Large intestine (tissue), 3 donors: Measurements from ENCODE around the gene MAPRE3. TPM values are rescaled to one million over a fixed set of nuclear protein-coding genes. Genes with fewer than 3 reads are reported as not detected.

Experiments
- DNase-seq, 2 donors: peaks; one replicate each; pipeline versions ENCODE4 v3.0.0 to v3.0.0-alpha.2; 2013
- H3K27ac ChIP-seq: one replicate; pipeline ENCODE4 v1.5.1; 2013; ENCODE audit warnings: low read length
- H3K27me3 ChIP-seq: 2 replicates; pipeline ENCODE4 v1.6.1; 2013; ENCODE audit warnings: low read length; ENCODE audit not compliant: control insufficient read depth, insufficient read depth
- H3K36me3 ChIP-seq: 2 replicates; pipeline ENCODE4 v1.6.1; 2013; ENCODE audit warnings: low read length; ENCODE audit not compliant: control insufficient read depth, insufficient read depth
- H3K4me1 ChIP-seq: one replicate; pipeline ENCODE4 v1.6.1; 2013; ENCODE audit warnings: low read length; ENCODE audit not compliant: control insufficient read depth, insufficient read depth
- H3K4me3 ChIP-seq: one replicate; pipeline ENCODE4 v1.5.1; 2013; ENCODE audit warnings: low read length
- H3K9me3 ChIP-seq: one replicate; pipeline ENCODE4 v1.6.1; 2013; ENCODE audit warnings: mild to moderate bottlenecking, low read depth, low read length, moderate library complexity; ENCODE audit not compliant: control insufficient read depth
- WGBS: methylation state at CpG from one replicate; pipeline ENCODE4 v1.1.5; 2013; ENCODE audit warnings: low lambda C conversion rate; ENCODE audit not compliant: insufficient coverage; 5-methylcytosine and 5-hydroxymethylcytosine counted together
- polyA plus RNA-seq: library from polyadenylated mRNA; unstranded; fragments of 120-200 nt; gene quantifications from one replicate; pipeline ENCODE4 v1.2.1, GENCODE V29; 2013

MAPRE3 gene
- polyA plus RNA-seq, 1 donor = 20.7 TPM

GRCh38 chr2:27067385-27067784 lies 96.9 kb downstream of the MAPRE3 start:
- WGBS = no CpG with 5 or more reads among the region's 5 CpGs
- no peak for DNase-seq
- H3K4me1 ChIP-seq = peaks cover 18% of the 10 kb centered on the region

GRCh38 chr2:27069436-27069835 lies 99.0 kb downstream of the MAPRE3 start:
- WGBS = no CpG with 5 or more reads among the region's 6 CpGs
- peaks cover 27% of the 10 kb centered on the region for H3K4me1 ChIP-seq
- no peak overlapping the region for H3K27ac ChIP-seq
- no peaks in the 10 kb centered on the region for H3K9me3 ChIP-seq
- no peak for DNase-seq
- no peaks in the 10 kb centered on the region for H3K27me3 ChIP-seq
- H3K36me3 ChIP-seq = peaks cover 41% of the 10 kb centered on the region
- no peak overlapping the region for H3K4me3 ChIP-seq

More at GRCh38 chr2:27067385-27067784, 96.9 kb downstream of the MAPRE3 start:
- no peak overlapping the region for H3K27ac ChIP-seq
- H3K36me3 ChIP-seq = peaks cover 41% of the 10 kb centered on the region
- H3K4me3 ChIP-seq = no peak overlapping the region
- no peaks in the 10 kb centered on the region for H3K27me3 ChIP-seq
- H3K9me3 ChIP-seq = no peaks in the 10 kb centered on the region

GRCh38 chr2:27069961-27070618 lies 99.7 kb downstream of the MAPRE3 start:
- Histone ChIP-seq H3K4me1 (peaks cover 27% of the 10 kb centered on the region), H3K27me3 (no peaks in the 10 kb centered on the region), H3K9me3 (no peaks in the 10 kb centered on the region), H3K36me3 (peaks cover 41% of the 10 kb centered on the region), H3K4me3 (peak overlapping the region; percentile 94), H3K27ac (no peak overlapping the region)
- WGBS = no CpG with 5 or more reads among the region's 8 CpGs
- no peak for DNase-seq

DNA sequence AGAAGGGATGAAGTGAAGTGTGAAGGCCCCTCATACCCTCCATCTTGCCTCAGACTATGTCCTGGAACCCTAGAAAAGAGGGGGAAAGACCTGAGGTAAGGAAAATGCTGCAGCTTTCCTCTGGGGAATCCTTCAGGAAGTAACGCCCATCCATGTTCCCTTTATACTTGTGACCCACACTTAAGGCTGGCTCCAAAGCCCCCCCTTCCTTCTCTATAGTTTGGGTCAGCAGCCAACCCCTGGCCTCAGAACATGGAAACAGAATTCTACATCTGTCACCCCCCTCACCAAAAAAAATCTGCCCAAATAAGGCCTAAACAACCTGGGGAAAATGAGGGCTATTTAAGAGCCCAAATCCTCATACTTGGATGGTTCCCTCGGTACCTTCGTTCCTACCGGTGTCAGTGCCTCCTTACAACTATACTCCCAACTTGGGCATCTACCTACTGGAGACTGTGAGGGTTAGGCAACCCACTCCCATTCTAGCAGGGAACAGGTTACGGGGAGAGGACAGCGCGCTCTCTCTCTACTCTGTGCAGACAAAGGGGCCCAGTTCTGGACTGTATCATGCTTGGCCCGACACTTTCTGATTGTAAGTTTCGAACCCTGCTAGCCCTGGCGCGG lies 100.3 kb downstream of the MAPRE3 start:
- Histone ChIP-seq H3K27ac (peak overlapping the region; percentile 93), H3K36me3 (peaks cover 35% of the 10 kb centered on the region), H3K4me1 (peaks cover 27% of the 10 kb centered on the region), H3K9me3 (no peaks in the 10 kb centered on the region), H3K27me3 (no peaks in the 10 kb centered on the region), H3K4me3 (peak overlapping the region; percentile 94)
- WGBS = no CpG with 5 or more reads among the region's 11 CpGs
- no peak for DNase-seq

GRCh38 chr2:27071277-27071989 lies 101.0 kb downstream of the MAPRE3 start, which contains the start of gene OST4:
Gene OST4 (minus strand): TSS chr2:27071654.
- Histone ChIP-seq H3K4me1 (peaks cover 27% of the 10 kb centered on the region), H3K36me3 (peaks cover 32% of the 10 kb centered on the region), H3K27ac (peak within 1 kb of the TSS; percentile 94), H3K27me3 (no peaks in the 10 kb centered on the region), H3K4me3 (peak within 1 kb of the TSS; percentile 94), H3K9me3 (no peaks in the 10 kb centered on the region)
- no CpG with 5 or more reads among the region's 86 CpGs for WGBS
- peak; percentile 94 to 96 for DNase-seq

DNA sequence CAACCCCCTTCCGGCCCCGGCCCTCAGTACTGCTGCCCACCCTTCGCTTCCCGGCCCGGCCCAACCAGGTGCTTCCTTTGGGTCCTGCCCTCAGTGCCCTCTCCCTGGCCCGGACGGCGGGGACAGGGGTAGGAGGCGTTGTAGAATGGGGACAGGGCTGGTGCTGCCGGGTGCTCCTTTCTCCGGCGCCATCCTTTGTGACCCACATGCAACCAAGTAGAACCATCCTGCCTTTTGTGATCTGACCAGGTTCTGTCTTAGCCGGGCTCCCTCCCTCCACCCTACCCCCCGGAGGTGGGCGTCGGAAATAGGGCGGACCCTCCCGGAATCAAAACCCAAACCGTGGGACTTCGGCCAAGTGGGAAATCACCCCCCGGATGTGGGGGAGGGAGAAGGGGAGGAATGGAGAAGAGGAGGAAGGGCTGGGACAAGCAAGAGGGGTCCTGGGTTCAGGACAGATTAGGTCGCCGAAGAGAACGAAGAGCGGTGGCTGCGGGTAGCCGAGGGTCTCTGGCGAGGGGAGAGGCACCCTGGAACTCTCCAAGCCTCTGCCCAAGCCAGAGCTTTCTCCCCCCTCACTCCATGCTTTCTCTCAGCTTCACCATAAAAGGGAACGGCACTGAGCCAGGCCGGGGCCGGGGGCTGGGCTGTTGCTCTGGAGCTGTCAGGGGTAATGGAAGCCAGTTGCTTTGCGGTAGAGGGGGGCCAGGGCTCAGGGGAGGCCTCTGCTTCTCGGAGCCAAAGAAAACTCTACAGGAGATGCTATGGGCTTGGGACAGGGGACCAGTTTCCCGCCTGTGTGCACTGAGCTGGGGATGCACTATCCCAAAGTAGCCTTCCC lies 101.8 kb downstream of the MAPRE3 start:
- DNase-seq = peak; percentile 57 to 73
- H3K9me3 ChIP-seq = no peaks in the 10 kb centered on the region
- 20% methylated on average over 1 of the region's 34 CpGs for WGBS
- peaks cover 1% of the 10 kb centered on the region for H3K27me3 ChIP-seq
- H3K36me3 ChIP-seq = peaks cover 30% of the 10 kb centered on the region
- H3K27ac ChIP-seq = peak overlapping the region; percentile 94
- peak overlapping the region; percentile 84 for H3K4me3 ChIP-seq
- peaks cover 27% of the 10 kb centered on the region for H3K4me1 ChIP-seq

- no CpG with 5 or more reads among the region's 5 CpGs for WGBS
- Histone ChIP-seq H3K27ac (peak overlapping the region; percentile 94), H3K36me3 (peaks cover 23% of the 10 kb centered on the region), H3K4me1 (peaks cover 27% of the 10 kb centered on the region), H3K27me3 (peaks cover 2% of the 10 kb centered on the region), H3K4me3 (no peak overlapping the region), H3K9me3 (no peaks in the 10 kb centered on the region)
- no peak for DNase-seq
Observed at GRCh38 chr2:27072920-27073319, 102.5 kb downstream of the MAPRE3 start.

DNA sequence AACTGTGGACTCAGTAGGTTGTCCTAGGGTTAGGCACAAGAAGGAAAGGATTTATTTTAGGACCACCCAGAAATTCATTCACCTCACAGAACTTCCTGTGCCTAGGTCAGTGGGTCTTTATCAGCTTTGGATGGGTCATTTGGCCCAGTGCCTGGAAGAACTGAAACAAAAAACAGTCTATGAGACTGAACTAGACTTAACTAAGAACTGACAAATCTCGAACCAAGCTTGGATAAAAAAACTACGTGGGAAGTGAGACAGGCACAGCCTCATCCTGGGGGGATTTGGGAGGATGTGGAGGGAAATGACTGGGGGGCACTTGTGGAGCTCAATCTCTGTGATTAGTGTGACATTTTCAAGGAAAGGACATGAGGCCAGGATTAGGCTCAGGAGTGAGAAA lies 103.3 kb downstream of the MAPRE3 start:
- Histone ChIP-seq H3K9me3 (peaks cover 4% of the 10 kb centered on the region), H3K4me1 (peaks cover 27% of the 10 kb centered on the region), H3K27me3 (peaks cover 5% of the 10 kb centered on the region), H3K27ac (peak overlapping the region; percentile 94), H3K36me3 (peaks cover 14% of the 10 kb centered on the region), H3K4me3 (no peak overlapping the region)
- no peak for DNase-seq
- 100% methylated on average over 1 of the region's 2 CpGs for WGBS

GRCh38 chr2:27074738-27075565 lies 104.5 kb downstream of the MAPRE3 start:
- Histone ChIP-seq H3K9me3 (peaks cover 8% of the 10 kb centered on the region), H3K4me3 (no peak overlapping the region), H3K27me3 (peaks cover 8% of the 10 kb centered on the region), H3K4me1 (peaks cover 21% of the 10 kb centered on the region), H3K27ac (peak overlapping the region; percentile 24), H3K36me3 (peaks cover 4% of the 10 kb centered on the region)
- no peak for DNase-seq
- no CpG with 5 or more reads among the region's 4 CpGs for WGBS
